ENCODE data around the gene HES2.
"Not testable (repeated sequence)": the region's sequence is repeated elsewhere in the genome, so short reads cannot be mapped to it uniquely, and the experiment has no call there.

Gene HES2

DNA sequence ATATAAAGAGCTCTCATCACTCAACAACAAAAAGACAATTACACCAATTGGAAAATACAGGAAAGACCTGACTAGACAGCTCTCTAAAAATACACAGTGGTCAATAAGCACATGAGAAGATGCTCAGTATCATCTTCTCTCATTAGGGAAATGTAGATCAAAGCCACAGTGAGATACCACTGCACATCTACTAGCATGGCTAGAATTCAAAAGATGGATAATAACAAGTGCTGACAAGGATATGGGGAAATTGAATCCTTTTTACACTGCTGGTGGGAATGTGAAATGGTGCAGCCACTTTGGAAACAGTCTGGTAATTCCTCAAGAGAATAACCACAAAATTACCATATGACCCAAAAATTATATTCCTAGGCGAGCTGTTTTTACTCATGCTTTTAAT is 35.6 kb downstream of the HES2 start:
- no peak for DNase-seq

DNA sequence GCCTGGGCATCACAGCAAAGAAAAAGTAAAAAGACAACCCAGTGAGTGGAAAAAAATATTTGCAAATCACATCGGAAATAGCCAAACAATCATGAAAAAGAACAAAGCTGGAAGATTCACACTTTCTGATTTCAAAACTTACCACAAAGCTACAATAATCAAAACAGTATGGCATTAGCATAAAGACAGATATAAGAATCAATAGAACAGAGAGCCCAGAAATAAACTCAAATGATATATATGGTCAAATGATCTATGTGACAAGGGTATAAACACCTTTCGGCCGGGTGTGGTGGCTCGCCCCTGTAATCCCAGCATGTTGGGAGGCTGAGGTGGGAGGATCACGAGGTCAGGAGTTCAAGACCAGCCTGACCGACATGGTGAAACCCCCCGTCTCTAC is 39.7 kb downstream of the HES2 start:
- DNase-seq = no peak

DNA sequence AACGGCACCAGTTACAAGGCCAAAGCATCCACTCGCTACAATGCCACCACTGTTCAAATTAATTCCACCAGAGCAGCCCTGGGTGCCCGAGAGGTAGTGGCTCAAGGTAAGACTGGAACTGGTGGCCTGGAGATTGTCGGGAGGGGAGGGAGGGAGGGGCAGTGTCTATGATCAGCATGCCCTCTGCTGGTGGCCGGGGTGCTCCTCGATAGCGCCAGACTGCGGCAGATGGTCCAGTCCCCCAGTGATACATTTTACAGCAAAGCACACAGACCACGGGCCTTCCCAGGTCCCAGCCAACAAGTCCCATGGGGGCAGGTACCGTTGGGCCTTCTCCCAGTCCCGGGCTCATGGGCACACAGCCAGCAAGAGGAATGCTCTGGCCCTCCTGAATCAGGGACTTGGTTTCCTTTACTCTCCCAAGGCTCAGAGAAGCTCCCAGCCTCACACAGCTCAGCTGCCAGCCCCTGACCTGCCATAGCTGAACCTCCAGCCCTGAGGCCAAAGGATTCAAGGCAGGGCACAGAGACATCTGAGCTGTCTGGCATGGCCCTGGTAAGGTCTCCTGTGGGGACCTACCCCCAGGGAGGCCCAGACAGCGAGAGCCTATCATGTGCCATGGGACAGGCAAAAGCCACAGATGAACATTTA is 41.5 kb downstream of the HES2 start:
- peak; percentile 48 for DNase-seq

DNA sequence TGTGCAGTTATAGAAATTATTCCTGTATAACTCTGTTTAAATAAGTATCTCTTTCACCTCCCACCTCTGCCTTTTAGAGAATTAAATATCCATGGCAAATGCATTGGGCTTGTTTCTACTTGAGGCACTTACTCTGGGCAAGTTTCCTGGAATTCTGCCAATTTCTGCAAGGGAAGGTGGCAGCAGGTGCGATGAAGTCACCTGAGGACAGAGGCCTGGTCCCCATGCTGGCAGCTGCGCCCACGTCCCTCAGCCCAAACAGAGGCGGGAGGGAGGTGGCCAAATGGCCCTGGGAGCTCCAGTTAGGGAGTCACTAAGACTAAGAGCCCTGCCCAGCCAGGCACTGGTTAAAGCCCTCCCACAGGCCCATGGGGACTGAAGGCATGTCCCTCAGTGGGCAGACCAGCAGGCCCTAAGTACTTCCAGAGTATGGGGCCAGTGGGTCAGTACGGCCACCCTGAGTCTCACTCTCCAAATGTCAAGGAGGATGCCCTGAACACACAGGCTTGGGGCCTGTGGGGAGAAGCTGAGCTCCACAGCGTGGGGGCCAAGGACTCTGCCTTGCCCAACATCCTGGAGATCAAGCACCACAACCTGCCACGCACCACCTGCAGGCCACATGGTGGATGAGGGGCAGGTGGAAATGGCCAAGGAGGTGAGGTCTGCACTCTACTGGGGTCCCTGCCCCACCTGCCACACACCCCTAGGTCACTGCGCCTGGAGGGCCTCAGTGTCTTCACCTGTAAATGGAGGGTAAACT is 45.6 kb downstream of the HES2 start:
- no peak for DNase-seq

DNA sequence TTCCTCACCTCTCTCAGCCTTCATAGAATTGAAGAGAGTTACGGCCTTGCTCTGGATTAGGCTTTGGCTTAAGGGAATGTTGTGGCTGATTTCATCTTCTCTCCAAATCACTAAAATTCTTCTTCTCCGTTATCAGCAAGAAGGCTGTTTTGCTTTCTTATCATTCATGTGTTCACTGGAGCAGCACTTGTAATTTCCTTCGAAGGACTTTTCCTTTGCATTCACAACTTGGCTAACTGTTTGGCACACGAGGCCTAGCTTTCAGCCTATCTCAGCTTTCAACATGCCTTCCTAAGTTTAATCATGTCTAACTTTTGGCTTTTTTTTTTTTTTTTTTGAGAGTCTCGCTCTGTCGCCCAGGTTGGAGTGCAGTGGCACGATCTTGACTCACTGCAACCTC is 47.5 kb downstream of the HES2 start:
- DNase-seq = not testable (repeated sequence)

DNA sequence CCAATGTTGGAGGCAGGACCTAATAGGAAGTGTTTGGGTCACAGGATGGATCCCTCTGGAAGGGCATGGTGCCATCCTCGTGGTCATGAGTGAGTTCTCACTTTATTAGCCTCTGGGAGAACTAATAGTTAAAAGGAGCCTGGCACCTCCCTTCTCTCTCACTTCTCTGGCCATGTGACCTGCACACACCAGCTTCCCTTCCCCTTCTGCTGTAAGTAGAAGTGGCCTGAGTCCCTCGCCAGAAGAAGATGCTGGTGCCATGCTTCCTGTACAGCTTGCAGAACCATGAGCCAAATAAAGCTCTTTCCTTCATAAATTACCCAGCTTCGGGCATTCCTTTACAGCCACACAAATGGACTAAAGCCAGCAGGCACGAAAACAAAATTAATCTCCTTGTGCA is 49.7 kb downstream of the HES2 start:
- no peak for DNase-seq

DNA sequence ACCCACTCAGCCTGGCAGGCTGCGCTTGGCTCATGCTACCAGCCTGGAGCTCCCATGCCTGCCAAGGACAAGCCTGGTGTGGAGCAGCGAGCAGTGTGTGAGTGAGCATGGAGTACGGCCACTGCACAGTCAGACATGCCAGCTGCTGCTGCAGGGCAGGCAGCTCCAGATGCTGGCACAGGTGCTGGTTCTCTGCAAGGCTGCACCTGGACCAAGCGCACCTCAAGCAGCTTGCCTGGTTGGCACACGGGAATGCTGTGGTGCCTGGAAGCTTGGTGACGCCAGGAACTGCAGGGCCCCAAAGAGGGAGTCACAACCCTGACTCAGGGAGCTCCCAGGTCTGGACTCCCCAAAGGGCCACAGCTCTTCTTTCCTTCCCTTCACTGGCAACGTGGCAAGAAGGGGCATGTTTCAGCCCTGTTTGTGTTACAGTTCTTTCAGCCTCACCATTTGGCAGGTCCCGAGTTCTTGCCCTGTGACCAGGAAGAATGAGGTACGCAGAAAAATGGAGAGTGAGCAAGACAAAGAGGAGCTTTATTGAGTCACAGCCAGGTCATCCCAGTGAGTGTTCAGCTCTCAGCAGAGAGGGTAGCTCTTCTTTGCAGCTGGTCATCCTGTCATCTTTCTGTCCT is 52.2 kb downstream of the HES2 start:
- DNase-seq = no peak

DNA sequence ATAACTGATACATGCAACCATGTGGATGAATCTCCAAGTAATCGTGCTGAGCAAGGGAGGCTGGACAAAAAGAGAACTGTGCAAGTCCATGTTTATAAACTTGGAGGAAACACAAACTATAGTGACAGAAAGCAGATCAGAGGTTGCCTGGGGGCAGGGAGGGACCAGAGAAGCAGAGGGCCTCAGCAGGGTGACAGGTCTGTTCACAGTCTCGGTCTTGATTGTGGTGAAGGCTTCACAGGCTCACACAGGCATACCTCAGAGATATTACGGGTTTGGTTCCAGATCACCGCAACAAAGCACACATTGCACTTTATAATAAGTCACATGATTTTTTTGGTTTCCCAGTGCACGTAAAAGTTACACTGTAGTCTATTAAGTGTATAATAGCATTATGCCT is 54.7 kb downstream of the HES2 start:
- DNase-seq = no peak

DNA sequence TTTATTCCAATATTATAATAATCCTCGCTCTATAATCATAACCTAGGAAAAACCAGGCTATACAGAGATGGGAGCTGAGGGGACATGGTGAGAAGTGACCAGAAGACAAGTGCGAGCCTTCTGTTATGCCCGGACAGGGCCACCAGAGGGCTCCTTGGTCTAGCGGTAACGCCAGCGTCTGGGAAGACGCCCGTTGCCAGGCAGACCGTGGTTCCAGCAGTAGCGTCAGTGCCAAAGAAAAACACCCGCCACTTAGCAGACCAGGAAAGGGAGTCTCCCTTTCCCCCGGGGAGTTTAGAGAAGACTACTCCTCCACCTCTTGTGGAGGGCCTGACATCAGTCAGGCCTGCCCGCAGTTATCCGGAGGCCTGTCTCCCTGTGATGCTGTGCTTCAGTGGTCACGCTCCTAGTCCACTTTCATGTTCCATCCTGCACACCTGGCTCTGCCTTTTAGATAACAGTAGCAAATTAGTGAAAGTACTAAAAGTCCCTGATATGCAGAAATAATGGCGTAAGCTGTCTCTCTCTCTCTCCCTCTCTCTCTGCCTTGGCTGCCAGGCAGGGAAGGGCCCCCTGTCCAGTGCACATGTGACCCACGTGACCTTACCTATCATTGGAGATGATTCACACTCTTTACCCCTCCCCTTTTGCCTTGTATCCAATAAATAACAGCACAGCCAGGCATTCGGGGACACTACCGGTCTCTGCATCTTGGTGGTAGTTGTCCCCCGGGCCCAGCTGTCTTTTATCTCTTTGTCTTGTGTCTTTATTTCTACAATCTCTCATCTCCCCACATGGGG is 56.4 kb downstream of the HES2 start:
- peak; percentile 79 for DNase-seq
